Parathyroid adenoma (tissue), 2 donors: ENCODE results near the gene MPP3.

Experiments
- H2AFZ ChIP-seq: fragments of 300-600 bp; sonication (generic); one replicate; pipeline ENCODE4 v1.7.0; 2017; ENCODE audit warnings: antibody characterized with exemption, mild to moderate bottlenecking
- H3K27ac ChIP-seq: fragments of 300-600 bp; sonication (generic); one replicate; pipeline ENCODE4 v1.7.0; 2017
- H3K27me3 ChIP-seq: fragments of 300-600 bp; sonication (generic); one replicate; pipeline ENCODE4 v1.7.0; 2017; ENCODE audit warnings: low read length; ENCODE audit not compliant: control insufficient read depth, insufficient read depth
- H3K36me3 ChIP-seq: fragments of 300-600 bp; sonication (generic); one replicate; pipeline ENCODE4 v1.7.0; 2017; ENCODE audit warnings: low read length; ENCODE audit not compliant: control insufficient read depth, insufficient read depth
- H3K4me1 ChIP-seq: fragments of 300-600 bp; sonication (generic); one replicate; pipeline ENCODE4 v1.7.0; 2017; ENCODE audit warnings: control low read depth
- H3K4me2 ChIP-seq: fragments of 300-600 bp; sonication (generic); one replicate; pipeline ENCODE4 v1.7.0; 2017; ENCODE audit warnings: low read length
- H3K4me3 ChIP-seq: fragments of 300-600 bp; sonication (generic); one replicate; pipeline ENCODE4 v1.7.0; 2017; ENCODE audit warnings: low read depth, low read length
- H3K79me2 ChIP-seq: fragments of 300-600 bp; sonication (generic); one replicate; pipeline ENCODE4 v1.7.0; 2017; ENCODE audit warnings: control low read depth
- H3K9ac ChIP-seq: fragments of 300-600 bp; sonication (generic); one replicate; pipeline ENCODE4 v1.7.0; 2017; ENCODE audit warnings: mild to moderate bottlenecking
- H3K9me3 ChIP-seq: fragments of 300-600 bp; sonication (generic); one replicate; pipeline ENCODE4 v1.7.0; 2017; ENCODE audit warnings: low read length; ENCODE audit not compliant: control insufficient read depth
- TF ChIP-seq, protein P1 (sequence below): fragments of 300-600 bp; sonication (generic); IDR thresholded peaks from one replicate; pipeline ENCODE4 v1.7.0; 2017; ENCODE audit warnings: antibody characterized with exemption, mild to moderate bottlenecking
- donor health status: primary hyperparathyroidism.

MPP3 gene

DNA sequence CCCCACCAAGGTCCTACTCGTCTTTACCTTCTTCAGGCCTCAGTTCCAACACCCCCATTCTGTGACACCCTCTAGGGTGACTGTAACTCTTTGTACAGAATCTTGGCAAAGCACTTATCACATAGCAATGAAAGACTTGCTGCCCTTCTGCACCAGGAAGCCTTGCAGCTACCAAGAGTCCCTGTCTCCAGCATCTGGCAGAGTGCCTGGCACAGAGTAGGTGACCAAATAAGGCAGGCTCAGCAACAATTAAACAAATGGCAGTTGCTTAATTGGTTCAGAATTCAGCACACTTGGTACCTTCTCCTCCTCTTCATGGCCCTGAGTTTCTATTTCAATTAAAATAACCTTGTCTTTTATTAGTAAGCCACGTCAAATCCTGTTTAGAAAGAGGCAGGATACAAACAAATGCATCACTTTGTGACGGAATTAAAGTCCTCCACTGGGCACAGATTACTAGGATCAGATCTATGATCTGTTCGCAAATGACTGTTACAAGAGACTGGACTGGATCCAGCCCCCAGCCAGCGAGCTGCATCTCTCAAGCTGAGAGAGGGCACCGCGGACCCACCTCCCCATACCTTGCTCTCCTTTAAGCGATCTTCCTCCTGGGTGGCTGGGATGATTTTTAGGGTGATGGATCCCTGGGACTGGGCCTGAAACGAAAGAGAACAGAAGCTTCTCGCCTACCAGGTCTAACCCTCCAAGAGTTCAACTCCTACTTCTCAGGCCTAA is 9.4 kb downstream of the MPP3 start:
- Histone ChIP-seq H3K4me2 (no peak overlapping the region), H3K4me3 (no peak overlapping the region), H3K27me3 (no peaks in the 10 kb centered on the region), H3K79me2 (no peaks in the 10 kb centered on the region), H2AFZ (no peak overlapping the region), H3K9ac (no peak overlapping the region), H3K36me3 (no peaks in the 10 kb centered on the region), H3K27ac (peak overlapping the region; percentile 54), H3K4me1 (no peaks in the 10 kb centered on the region), H3K9me3 (no peaks in the 10 kb centered on the region)
- TF ChIP-seq, protein P1, sequence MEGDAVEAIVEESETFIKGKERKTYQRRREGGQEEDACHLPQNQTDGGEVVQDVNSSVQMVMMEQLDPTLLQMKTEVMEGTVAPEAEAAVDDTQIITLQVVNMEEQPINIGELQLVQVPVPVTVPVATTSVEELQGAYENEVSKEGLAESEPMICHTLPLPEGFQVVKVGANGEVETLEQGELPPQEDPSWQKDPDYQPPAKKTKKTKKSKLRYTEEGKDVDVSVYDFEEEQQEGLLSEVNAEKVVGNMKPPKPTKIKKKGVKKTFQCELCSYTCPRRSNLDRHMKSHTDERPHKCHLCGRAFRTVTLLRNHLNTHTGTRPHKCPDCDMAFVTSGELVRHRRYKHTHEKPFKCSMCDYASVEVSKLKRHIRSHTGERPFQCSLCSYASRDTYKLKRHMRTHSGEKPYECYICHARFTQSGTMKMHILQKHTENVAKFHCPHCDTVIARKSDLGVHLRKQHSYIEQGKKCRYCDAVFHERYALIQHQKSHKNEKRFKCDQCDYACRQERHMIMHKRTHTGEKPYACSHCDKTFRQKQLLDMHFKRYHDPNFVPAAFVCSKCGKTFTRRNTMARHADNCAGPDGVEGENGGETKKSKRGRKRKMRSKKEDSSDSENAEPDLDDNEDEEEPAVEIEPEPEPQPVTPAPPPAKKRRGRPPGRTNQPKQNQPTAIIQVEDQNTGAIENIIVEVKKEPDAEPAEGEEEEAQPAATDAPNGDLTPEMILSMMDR = no peak

DNA sequence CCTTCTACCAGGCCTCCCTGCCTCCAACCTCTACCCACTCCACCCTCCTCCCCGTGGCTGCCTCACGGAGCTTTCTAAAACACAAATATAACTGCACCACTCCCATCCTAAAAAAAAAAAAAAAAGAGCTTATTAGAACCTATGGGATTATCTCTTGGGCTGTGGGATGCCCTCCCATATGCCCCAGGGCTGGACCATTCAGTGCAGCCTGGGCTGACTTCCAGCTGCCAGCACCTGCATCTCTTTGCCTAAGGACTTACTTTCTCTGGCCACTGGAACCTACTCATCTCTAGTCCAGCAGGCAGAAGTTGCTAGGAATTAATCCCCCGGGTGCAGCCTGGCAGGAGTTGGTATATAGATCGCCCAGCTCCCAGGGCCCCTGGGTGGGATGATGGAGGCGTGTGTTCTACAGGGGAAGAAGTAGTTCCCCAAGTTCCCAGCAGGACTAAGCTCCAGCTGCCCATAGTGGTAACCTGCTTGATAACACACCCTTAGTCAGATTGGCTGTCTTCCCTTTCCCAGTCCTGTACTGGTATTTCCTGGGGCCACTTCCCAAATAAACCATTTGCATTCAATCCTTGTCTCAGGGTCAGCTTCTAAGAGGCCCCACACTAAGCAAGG is 10.3 kb downstream of the MPP3 start:
- peak overlapping the region; percentile 54 for H3K27ac ChIP-seq
- TF ChIP-seq, protein P1 = no peak
- H3K4me2 ChIP-seq = no peak overlapping the region

DNA sequence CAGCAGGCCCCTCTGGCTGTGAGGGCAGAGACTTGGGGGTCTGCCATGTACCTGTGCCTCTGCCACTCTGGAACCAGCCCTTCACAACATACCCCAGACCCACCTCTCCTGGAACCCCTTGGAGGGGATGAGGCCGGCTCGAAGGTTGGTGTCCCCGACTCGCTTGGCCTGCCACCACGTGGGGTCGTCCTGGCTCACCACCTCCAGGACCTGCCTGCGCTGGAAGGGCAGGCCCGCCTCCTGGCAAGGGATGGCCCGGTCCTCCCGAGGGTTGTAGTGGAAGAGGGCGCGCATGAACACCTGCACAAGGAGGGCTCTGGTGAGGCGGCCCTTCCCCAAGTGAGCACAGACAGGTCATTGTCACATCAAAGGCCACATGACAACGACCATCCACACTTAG is 12.2 kb downstream of the MPP3 start:
- no peaks in the 10 kb centered on the region for H3K36me3 ChIP-seq
- no peak overlapping the region for H3K9ac ChIP-seq
- TF ChIP-seq, protein P1 = no peak
- no peaks in the 10 kb centered on the region for H3K4me1 ChIP-seq
- no peaks in the 10 kb centered on the region for H3K27me3 ChIP-seq
- no peaks in the 10 kb centered on the region for H3K9me3 ChIP-seq
- H3K79me2 ChIP-seq = no peaks in the 10 kb centered on the region
- H3K4me2 ChIP-seq = no peak overlapping the region
- no peak overlapping the region for H3K27ac ChIP-seq
- no peak overlapping the region for H3K4me3 ChIP-seq
- no peak overlapping the region for H2AFZ ChIP-seq

More for the DNA sequence above, 10.3 kb downstream of the MPP3 start:
- Histone ChIP-seq H3K36me3 (no peaks in the 10 kb centered on the region), H3K9ac (no peak overlapping the region), H3K27me3 (no peaks in the 10 kb centered on the region), H3K9me3 (no peaks in the 10 kb centered on the region), H3K79me2 (no peaks in the 10 kb centered on the region), H3K4me3 (no peak overlapping the region), H3K4me1 (no peaks in the 10 kb centered on the region), H2AFZ (no peak overlapping the region)

DNA sequence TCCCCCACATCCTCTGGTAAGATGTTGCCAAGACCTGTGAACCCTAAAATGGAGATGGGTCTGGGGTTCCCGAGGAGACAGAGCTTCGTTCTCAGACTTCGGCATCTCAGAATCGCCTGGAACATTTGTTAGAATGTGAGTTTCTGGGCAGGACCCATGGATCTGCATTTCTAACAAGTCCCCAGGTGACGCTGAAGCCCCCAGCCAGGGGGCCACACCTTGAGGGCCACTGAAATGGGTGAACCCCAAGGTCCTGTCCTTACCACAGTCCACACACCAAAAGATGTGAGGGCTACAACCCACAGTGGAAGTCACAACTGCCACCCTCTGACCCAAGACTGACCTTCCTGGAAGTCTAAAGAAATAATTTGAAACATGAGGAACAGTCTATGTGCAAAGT is 14.0 kb downstream of the MPP3 start:
- H3K9me3 ChIP-seq = no peaks in the 10 kb centered on the region
- H3K4me3 ChIP-seq = no peak overlapping the region
- H3K27me3 ChIP-seq = no peaks in the 10 kb centered on the region
- H3K79me2 ChIP-seq = no peaks in the 10 kb centered on the region
- no peak overlapping the region for H2AFZ ChIP-seq
- no peaks in the 10 kb centered on the region for H3K36me3 ChIP-seq
- no peak overlapping the region for H3K9ac ChIP-seq
- no peak overlapping the region for H3K27ac ChIP-seq
- no peak overlapping the region for H3K4me2 ChIP-seq
- TF ChIP-seq, protein P1 = no peak
- H3K4me1 ChIP-seq = no peaks in the 10 kb centered on the region

DNA sequence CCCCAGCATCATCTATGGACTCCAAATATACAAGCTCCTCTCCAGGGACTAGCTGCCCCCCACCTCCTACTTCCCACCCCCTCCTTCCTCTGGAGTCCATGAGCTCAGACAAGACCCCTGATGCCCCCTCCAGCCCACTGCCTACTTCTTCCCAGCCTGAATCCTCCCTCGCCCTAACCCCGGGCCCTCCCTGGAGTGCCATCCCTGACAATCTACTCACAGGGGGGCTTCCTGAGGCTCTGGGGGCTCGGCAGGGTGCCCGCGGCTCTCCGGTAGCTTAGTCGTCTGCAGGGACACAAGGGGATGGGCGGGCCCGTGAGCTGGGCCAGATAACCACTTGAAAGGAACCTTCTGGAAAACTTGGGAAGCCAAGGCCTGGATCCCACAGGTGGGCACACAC is 15.1 kb downstream of the MPP3 start:
- H3K4me3 ChIP-seq = no peak overlapping the region
- H3K27ac ChIP-seq = no peak overlapping the region
- H3K4me2 ChIP-seq = no peak overlapping the region
- H3K36me3 ChIP-seq = no peaks in the 10 kb centered on the region
- H3K27me3 ChIP-seq = no peaks in the 10 kb centered on the region
- H3K9ac ChIP-seq = no peak overlapping the region
- no peaks in the 10 kb centered on the region for H3K79me2 ChIP-seq
- H3K9me3 ChIP-seq = no peaks in the 10 kb centered on the region
- H2AFZ ChIP-seq = no peak overlapping the region
- no peaks in the 10 kb centered on the region for H3K4me1 ChIP-seq
- TF ChIP-seq, protein P1 = no peak
